ENCODE data around the gene FAM117B. TPM values are rescaled to one million over a fixed set of nuclear protein-coding genes. Genes with fewer than 3 reads are reported as not detected.

The FAM117B gene
- total RNA-seq, 2 experiments from 2014 or later, result 17.2 to 19.4 TPM

- Mint-ChIP-seq H3K27ac (peak overlapping the region; percentile 38), H3K36me3 (ENCODE audit: low read depth) (peaks cover 39% of the 10 kb centered on the region), H3K27me3 (no peaks in the 10 kb centered on the region), H3K4me1 (ENCODE audit: low read depth) (peaks cover 54% of the 10 kb centered on the region), H3K9me3 (peaks cover 22% of the 10 kb centered on the region), H3K4me3 (no peak overlapping the region)
- POLR2A ChIA-PET, result no interaction called here
- no peak for TF ChIP-seq CTCF (IDR thresholded peaks at IDR 0.05)
- no peak for ATAC-seq
- CTCF ChIA-PET, result no interaction called here
- intact Hi-C loops (cut with micrococcal nuclease), result no loop called here
- DNase-seq, result no peak
These were observed 114.7 kb downstream of the FAM117B start for GRCh38 chr2:202749477-202749876.

GRCh38 chr2:202750763-202751427 lies 116.1 kb downstream of the FAM117B start:
- ChIA-PET POLR2A (interaction anchor here (1.0 to 1.8 kb wide), 4 partner anchors 10 to 115 kb away, joined by 4 to 6 read pairs (median 4); no protein-coding TSS in a partner anchor), CTCF (interaction anchor here (1.0 to 2.2 kb wide), 4 partner anchors 10 to 162 kb away, joined by 3 to 8 read pairs (median 4); no protein-coding TSS in a partner anchor)
- Mint-ChIP-seq H3K4me1 (ENCODE audit: low read depth) (peaks cover 56% of the 10 kb centered on the region), H3K27ac (peak overlapping the region; percentile 93), H3K4me3 (peak overlapping the region; percentile 12), H3K9me3 (peaks cover 15% of the 10 kb centered on the region), H3K36me3 (ENCODE audit: low read depth) (peaks cover 37% of the 10 kb centered on the region), H3K27me3 (no peaks in the 10 kb centered on the region)
- intact Hi-C loops (cut with micrococcal nuclease), result no loop called here
- DNase-seq, result no peak
- no peak for TF ChIP-seq CTCF (IDR thresholded peaks at IDR 0.05)
- peak; percentile 44 for ATAC-seq

- no peak for TF ChIP-seq CTCF (IDR thresholded peaks at IDR 0.05)
- Mint-ChIP-seq H3K4me1 (ENCODE audit: low read depth) (peaks cover 50% of the 10 kb centered on the region), H3K36me3 (ENCODE audit: low read depth) (peaks cover 39% of the 10 kb centered on the region), H3K27ac (peak overlapping the region; percentile 78), H3K9me3 (peaks cover 9% of the 10 kb centered on the region), H3K4me3 (no peak overlapping the region), H3K27me3 (no peaks in the 10 kb centered on the region)
- intact Hi-C loops (cut with micrococcal nuclease), result no loop called here
- CTCF ChIA-PET, result interaction anchor here (0.8 to 2.2 kb wide), 4 partner anchors 9 to 164 kb away, joined by 3 to 8 read pairs (median 4); no protein-coding TSS in a partner anchor
- DNase-seq, result no peak
- POLR2A ChIA-PET, result interaction anchor here (1.0 to 1.8 kb wide), 3 partner anchors 10 to 16 kb away, joined by 4 to 6 read pairs (median 5); no protein-coding TSS in a partner anchor
- ATAC-seq, result peak; percentile 46
These were observed 117.3 kb downstream of the FAM117B start for GRCh38 chr2:202752071-202752470.

- Mint-ChIP-seq H3K9me3 (peaks cover 9% of the 10 kb centered on the region), H3K27ac (peak overlapping the region; percentile 4), H3K36me3 (ENCODE audit: low read depth) (peaks cover 39% of the 10 kb centered on the region), H3K4me3 (no peak overlapping the region), H3K27me3 (no peaks in the 10 kb centered on the region), H3K4me1 (ENCODE audit: low read depth) (peaks cover 42% of the 10 kb centered on the region)
- intact Hi-C loops (cut with micrococcal nuclease), result no loop called here
- DNase-seq (no peak), ATAC-seq (peak; percentile 47)
- ChIA-PET POLR2A (no interaction called here), CTCF (no interaction called here)
- no peak for TF ChIP-seq CTCF (IDR thresholded peaks at IDR 0.05)
These were observed 120.2 kb downstream of the FAM117B start for GRCh38 chr2:202754936-202755335.

GRCh38 chr2:202756598-202756997 lies 121.8 kb downstream of the FAM117B start:
- H3K27me3 Mint-ChIP-seq, result no peaks in the 10 kb centered on the region
- intact Hi-C loops (cut with micrococcal nuclease), result no loop called here
- ChIA-PET POLR2A (no interaction called here), CTCF (no interaction called here)
- H3K36me3 Mint-ChIP-seq (ENCODE audit: low read depth), result peaks cover 42% of the 10 kb centered on the region
- no peak overlapping the region for H3K4me3 Mint-ChIP-seq
- no peak for DNase-seq
- H3K27ac Mint-ChIP-seq, result peak overlapping the region; percentile 40
- peaks cover 9% of the 10 kb centered on the region for H3K9me3 Mint-ChIP-seq
- peaks cover 40% of the 10 kb centered on the region for H3K4me1 Mint-ChIP-seq (ENCODE audit: low read depth)
- no peak for TF ChIP-seq CTCF (IDR thresholded peaks at IDR 0.05)
- ATAC-seq, result no peak

All from activated CD8-positive, alpha-beta T cell treated with anti-CD3 and anti-CD28 coated beads for 36 hours (primary cell).